GM19193 (cell line): Measurements from ENCODE around the gene WNK3.

Experiments
- POLR2A ChIP-seq: IDR thresholded peaks from 4 replicates; pipeline ENCODE4 v1.6.1; 2011; ENCODE audit not compliant: insufficient read depth, insufficient read length; ENCODE audit errors: extremely low read depth

The WNK3 gene

DNA sequence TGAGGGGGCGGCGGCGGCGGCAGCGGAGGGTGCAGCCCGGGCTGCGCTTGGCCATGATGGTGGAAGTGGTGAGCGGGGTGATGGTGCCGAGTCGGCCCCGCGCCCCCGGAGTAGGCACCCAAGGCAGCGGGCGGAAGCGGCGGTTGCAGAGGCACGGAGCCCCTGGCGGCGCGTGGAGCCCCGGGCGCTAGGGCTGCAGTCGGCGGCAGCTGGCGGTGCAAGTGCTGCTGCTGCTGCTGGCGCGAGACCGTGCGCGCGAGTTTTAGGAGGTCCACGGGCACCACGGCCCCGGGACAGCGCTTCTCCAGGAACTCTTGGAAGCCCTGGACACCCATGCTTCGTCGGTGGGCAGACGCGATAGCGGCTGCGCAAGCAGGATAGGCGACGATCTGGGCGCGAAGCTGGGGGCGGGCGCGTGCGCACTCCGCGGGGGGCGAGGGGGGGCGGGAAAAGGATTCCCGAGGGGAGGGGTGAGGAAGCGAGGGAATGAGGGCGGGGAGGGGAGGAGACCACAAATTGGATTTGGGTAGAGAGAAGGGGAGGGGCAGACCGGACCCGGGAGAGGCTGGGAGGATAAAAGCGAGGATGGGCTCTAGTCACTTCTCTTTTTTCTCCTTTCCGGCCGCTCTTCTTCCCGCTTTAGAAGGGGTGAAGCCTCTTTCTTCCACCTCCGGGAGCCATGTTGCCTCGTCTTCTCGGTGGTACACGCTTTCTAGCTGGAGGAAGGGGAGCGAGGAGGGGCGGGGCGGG is 174.8 kb downstream of the WNK3 start, which contains the start of gene FAM120C:
TSS of gene FAM120C (minus strand) at position 391 of the 750 bp plus-strand sequence. CDS start at position 335, 56 bp downstream.
- TF ChIP-seq POLR2A = no peak

DNA sequence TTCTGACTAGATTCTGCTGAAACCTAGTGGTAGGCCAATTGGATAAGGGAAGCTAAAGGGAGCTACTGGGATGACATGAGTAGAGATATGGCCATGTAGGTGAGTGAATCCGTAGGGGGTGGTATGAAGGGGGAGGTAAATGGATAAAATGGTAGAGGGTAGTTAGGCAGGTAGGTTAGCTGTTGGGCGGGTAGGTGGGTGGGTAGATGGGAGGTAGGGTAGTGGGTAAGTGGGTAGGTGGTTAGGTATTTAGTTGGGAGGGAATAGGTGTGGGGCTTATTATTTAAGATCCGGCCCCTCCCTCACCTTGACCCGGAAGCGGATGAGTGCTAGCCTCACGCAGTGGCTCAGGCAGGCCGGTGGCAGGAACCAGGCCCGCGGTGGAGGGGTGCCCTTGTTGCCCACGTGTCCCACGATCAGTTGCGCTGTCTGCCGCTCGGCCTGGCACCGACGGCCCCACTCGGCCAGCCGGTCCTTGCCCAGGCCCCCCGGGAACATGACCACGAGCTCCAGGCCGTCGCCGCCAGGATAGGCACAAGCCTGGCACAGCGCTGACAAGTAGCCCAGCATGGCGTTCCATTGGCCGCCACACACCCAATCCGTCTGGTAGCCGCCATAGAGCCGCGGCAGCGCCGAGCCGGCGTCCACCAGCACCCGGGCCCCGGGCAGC is 175.5 kb downstream of the WNK3 start:
- peak; percentile 71 for TF ChIP-seq POLR2A

DNA sequence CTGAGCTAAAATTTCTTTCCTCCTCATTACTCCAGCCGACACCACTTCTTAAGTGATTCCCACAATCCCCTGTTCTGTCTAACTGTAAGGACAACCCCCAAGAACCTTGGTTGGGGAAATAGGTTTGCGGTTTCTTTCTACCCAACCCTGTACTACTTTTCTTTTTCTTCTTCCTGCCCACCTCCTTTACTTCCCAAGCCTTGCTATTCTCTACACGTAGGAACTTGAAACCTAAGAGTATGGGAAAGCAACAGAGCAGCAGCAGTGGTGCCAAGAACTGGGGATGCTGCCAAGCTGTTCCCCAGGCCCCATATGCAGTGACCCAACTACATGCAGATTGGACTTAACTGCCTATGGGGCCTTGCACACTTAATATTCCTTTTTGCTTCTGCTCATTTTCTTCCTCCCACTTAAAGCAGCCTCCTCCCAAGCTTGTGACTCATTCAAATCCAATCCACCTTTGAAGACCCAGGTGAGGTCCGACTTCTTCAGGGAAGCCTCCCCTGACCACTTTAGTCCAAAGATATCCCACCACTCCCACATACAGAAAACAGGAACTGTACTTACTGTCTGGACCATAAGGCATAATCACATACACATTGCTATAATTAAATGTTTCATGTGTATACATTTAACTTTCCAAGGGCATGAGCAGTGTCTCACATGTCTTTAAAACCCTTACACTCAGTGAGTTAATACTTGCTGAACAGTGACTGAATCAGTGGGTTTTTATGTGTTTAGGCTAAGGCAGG is 176.5 kb downstream of the WNK3 start:
- TF ChIP-seq POLR2A = no peak

DNA sequence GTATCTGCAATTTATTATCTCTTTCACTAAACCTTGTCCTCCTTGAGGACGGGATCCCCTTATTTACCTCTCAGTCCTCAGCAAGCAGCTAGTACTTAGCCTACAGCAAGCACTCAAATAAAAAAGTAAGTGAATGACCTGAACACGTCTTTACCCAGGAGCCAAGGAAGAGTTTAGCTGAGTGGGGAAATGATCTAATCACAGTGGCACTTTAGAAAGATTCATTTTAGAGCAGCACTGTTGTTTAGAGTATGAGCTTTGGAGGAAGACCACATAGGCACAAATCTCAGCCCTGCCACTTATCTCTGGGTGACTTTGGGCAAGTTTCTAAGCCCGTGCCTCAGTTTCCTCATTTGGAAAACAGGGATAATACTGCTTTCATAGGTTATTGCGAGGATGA is 177.4 kb downstream of the WNK3 start:
- no peak for TF ChIP-seq POLR2A

DNA sequence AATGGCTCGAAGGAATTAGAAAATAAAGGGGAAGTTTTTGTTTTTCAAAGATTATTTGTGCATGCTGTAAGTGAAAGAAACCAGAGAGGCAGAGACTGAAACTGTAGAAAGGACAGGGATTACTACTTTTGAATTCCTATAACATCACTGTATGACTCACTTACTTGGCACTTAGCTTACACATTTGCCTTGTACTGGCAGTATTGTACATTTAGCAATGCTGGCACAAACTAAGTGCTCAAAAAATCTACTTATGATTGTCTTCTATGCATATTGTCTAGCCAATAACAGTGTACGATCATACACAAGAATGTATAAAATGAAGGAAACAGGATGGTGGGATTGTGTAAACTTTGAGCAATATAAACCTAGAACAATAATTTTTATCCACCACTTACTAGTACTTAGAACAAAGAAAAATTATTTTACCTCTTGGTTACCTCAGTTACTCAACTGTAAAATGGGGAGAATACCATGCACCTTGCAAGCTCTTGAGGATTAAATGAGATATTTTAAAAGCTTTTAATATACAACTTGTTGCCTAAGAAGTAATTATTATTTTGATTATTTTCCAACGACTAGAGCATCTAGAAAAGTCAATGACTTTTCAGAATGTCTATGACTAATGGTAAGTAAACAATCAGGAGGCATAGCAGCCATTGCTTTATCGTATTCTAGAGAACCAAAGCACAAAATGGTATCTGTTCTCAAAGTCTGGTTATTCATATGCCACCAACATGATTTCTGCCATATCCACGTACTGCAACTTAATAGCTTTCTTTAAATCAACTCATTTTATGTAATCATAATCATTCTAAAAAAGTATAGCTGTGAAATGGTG is 179.5 kb downstream of the WNK3 start:
- no peak for TF ChIP-seq POLR2A

DNA sequence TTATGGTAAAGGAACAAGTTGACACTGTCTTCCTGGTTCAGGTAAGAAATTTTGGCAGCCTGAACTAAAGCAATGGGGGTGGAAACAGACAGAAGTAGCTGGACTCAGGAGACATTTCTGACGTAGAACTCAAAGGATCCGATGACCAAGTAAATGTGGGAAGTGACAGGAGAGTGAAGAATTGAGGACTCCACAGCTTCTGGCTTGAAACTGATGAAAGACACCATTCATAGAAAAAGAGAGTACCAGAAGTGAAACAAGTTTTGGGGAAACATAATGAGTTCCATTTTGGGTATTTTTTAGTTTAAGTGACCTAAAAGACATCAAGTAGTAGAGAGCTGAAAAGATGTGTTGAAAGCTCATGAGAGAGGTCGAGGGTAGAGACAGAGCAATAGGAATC is 180.5 kb downstream of the WNK3 start:
- no peak for TF ChIP-seq POLR2A

DNA sequence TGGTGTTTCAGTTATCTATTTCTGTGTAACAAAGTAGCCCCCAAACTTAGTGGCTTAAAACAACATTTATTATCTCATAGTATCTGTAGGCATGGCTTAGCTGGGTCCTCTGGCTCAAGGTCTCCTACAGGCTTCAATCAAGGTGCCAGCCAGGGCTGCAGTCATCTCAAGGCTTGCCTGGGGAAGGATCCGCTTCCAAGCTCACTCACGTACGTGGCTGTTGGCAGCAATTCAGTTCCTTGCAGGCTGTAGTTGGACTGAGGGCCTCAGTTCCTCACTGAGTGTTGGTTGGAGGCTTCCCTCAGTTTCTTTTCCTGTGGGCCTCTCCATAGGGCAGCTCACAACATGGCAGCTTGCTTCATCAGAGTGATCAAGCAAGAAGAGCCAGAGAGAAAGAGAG is 184.1 kb downstream of the WNK3 start:
- TF ChIP-seq POLR2A = no peak

DNA sequence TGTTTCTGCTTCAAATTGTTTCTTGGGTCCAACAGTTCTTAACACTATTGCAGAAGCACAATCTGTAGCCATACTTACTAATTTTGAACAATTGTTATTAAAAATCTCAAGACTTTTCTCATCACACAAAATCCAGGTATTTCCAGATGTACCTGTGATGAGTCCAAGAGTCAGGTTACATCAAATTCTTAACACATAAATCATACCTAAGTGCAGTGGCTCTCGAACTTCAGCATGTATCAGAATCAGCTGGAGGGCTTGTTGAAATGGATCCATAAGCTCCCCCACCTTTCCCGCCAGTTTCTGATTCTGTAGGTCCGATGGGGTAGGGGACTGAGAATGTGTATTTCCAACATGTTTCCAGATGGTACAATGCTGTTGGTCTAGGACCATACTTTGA is 185.4 kb downstream of the WNK3 start:
- no peak for TF ChIP-seq POLR2A

DNA sequence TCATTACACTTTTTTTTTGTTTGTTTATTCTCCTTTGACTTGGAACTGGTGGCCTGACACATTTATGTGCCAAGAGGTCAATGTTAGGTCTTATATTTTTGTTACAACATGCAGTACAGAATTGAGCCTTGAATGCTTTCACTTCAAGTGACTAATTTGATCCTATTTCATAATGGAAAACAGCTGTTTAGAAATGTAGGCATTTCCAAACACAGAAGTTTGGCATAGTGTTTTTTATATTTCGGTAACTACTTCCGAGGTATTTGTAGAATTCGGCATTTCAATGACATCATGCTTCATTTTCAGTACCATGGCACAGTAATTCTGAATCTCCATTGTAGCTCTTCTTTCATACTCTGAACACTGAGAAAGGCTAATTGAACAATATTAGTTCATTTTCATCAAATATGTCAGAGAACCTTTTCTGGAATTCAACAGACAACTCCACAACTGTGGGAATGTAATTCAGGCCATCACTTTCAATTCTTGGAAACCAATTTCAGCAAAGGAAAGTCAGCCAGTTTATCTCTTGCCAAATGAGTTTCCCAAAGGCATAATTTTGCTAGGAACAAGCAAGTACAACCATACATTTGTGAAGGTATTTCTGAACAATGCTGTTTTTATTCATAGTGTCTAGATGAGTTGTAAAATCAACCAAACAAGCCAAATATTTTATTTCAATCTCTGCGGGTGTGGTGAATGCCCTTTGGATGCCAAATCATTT is 186.2 kb downstream of the WNK3 start:
- no peak for TF ChIP-seq POLR2A

DNA sequence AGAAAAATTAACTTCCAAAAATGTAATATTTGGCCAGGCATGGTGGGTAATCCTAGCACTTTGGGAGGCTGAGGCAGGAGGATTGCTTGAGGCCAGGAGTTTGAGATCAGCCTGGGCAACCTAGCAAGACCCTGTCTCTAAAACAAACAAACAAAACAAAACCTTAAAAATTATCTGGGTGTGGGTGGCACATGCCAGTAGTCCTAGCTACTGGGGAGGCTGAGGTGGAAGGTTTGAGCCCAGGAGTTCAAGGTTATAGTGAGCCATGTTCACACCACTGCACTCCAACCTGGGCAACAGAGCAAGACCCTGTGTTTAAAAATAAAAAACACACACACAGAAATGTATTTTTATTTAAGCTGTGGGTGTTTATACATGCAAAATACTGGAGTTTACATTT is 186.8 kb downstream of the WNK3 start:
- TF ChIP-seq POLR2A = no peak

DNA sequence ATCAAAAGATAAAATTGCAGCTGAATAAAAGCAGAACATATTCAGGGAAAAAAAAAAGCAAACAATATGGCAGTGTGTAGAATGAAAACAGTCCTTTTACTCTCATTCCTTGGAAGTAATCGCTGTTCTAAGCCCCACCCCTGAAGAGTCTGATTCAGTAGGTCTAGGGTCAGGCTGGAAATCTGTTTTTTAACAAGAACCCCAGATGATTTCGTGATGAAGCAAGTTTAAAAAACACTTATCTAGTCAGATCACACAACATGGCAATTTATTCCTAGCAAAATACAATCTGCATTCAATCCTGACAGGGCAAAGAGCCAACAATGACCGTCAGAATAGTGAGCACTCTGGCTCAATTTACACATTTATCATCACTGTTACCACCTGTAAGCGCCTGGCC is 190.9 kb downstream of the WNK3 start:
- no peak for TF ChIP-seq POLR2A

DNA sequence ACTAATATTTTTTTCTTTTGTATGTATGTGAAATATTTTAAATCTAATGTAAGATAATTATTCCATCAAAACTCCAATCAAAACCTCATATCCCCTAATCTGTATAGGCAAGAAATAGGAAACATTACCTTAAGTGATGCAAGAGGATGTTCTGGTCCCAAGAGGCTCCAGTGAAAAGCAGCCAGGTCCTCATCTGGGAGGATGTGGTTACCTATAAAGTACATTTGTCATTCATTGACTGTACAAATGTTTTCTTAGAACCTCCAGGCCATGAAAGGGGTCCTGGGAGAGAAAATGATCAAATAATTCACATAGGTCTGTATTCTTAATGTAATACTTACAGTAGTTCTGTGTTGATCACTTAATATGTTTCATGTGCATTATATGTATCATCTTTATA is 200.3 kb downstream of the WNK3 start:
- no peak for TF ChIP-seq POLR2A
